ENCODE measurements around the gene CCDC33.
A peak's percentile ranks its signal among the peaks of the same experiment; 100 is the strongest.

Gene CCDC33

DNA sequence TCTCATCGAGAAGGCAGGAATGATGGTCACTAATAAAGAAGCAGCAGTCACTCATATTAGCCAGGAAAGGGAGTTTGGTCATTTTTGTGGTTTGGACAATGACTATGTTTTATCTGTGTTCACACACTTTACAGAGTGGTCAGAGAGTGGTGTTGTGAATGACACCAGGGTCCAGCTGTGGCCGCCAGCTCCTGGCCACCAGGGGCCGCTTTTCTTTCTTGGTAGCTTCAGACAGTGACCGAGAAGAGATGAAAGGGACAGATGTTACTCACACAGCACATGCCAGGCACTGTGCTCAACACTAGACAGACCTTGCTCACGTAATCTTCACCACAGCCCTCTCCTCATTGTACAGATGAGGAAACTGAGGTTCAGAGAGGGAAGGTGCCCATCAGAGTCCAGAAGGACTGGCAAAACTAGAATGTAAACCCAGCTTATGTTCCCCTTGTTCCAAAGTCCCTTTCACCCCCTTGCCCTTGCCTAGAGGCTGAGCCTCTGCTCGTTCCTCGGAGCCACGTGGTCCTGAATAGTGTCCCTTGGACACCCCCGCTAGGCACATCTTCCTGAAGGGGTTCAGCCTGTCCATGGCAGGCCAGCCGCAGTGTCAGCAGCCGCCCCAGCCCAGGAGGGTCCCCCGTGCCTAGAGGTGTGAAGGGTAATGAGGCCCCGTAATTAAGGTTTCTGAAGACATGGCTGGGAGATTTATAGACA, 75.8 kb downstream of the CCDC33 start:
- peak; percentile 84 for DNase-seq (ENCODE audit: low spot score)

DNA sequence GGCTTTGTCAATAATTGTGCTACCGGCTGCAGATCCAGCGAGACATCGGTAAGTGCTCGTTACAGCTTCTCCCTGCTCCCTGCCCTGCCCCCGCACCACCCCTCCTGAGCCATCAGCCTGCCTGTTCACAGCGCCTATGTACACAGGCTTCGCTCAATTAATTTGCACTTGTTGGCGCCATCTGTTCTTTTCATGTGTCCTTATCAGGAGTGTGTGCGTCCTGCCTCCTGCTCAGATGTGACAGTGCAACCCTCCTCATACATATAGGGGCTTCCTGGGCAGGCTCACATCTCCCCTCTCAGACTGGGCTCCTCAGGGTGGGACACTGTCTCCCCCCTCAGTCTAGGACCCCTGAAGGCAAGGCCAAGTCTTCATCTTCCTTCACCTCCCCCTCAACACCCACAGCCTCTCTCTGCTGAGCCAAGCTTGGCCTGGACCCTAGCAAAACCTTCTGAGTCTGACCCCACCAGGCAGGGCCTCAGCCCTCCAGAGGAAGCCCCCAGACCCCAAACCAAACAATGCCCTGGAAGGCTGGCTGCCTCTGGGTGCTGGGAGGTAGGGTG, 76.4 kb downstream of the CCDC33 start:
- DNase-seq (ENCODE audit: low spot score) = peak; percentile 89

DNA sequence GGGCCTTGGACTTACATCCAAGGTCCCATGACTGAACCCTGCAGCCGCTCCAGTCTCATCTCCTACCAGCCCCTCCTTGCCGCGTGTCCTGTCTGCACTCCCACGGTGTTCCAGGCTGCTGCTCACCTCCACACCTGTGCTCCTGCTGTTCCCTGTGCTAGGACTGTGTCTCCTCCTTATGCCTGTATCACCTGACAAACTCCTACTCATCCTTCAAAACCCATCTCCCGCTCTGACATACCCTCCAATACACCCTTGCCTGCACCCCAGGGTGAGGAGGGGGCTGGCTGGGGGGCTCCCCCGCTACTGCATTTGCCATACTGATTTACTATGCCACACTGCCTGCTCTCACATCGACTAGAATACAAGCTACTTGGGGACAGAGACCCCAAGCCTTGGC, 77.8 kb downstream of the CCDC33 start:
- DNase-seq (ENCODE audit: low spot score) = no peak

DNA sequence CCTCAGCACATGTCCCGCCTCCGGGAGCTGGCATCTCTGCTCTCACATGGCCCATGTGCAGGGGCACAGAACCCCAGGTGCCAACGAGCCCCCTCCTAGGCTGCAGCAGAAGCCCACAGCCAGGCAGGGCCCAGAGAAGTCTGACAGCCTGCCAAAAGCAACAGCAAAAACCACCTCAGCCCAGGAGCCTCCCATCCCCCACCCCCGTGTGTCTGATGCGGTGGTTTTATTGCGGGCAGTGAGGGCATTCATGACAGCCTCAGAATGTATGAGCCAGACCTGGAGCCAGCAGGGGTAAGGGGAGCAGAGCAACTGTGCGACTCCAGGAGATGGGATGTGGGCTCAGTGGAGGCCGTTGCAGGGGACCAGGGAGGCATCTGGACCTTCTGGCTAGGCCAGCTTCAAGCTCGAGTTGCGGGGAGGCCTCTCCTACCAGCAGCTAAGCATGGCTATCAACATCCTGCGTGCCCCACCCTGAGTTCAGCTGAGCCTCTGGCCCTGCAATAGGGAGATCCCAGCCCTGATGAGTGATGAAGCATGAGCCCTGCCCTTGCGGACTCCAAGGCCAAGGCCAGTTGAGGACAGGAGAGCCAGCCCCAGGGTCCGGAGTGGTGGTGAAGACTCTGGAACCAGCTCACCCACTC, 78.8 kb downstream of the CCDC33 start:
- DNase-seq (ENCODE audit: low spot score) = no peak

DNA sequence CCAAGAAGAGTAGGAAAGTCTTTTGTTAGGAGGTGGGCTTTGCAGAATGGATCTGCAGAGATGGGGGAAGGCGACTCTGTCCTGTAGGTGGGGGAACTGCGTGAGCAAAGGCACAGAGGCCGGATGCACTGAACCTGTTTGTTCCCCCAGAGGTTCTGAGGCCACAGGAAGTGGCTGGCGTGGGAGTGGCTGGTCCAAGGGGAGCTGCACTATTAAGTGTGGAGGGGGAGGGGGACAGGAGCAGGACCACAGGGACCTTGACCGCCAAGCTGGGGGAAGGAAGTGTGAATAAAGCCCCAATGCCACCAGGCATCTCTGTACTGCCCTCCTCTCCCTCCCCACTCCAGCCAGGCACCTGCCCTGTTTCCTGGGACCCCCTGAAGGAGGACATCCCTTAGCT, 79.5 kb downstream of the CCDC33 start:
- no peak for DNase-seq (ENCODE audit: low spot score)

DNA sequence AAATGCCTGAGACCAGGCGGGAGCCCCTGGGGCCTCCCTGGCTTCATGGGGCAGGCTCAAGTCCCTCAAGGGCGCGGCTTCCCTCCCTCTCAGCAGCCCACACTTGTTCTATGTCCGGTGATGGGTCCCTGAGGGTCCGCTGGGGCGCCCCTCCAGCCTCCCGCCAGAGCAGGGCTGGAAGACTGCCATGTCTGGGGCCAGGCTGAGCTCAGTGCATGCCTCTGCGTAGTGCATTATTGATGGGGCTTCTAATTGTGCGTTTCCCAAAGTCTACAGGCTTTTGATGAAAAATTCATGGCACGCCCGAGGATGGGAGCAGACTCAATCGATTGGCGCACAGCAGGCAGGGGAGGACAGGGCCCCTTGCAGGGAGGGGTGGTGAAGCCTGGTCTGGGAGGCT, 80.0 kb downstream of the CCDC33 start:
- no peak for DNase-seq (ENCODE audit: low spot score)

DNA sequence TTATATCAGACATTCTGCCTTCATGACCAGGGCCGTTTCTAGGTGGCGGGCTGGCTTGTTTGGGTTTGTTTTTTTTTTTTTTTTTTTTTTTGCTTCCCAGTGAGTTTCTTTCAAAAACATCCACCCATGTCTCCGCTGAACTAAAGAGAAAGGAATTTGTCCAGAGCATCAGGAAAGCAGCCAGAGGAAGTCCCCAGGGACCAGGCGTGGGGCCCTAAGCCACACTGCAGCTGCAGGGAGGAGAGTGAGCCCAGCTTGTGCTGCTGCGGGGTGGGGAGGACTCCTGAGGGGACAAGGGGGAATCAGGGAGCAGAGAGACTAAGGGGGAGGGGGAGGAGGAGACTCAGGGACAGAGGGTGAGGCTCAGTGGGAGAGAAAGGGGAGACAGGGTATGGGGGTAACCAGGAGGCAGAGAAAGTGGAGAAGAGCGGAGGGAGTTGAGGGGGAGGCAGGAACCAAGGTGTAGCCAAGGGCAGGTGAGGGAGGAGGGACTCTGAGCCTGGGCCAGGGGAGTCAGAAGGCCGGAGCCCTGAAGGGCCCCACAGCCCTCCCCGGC, 81.8 kb downstream of the CCDC33 start:
- peak; percentile 77 for DNase-seq (ENCODE audit: low spot score)

DNA sequence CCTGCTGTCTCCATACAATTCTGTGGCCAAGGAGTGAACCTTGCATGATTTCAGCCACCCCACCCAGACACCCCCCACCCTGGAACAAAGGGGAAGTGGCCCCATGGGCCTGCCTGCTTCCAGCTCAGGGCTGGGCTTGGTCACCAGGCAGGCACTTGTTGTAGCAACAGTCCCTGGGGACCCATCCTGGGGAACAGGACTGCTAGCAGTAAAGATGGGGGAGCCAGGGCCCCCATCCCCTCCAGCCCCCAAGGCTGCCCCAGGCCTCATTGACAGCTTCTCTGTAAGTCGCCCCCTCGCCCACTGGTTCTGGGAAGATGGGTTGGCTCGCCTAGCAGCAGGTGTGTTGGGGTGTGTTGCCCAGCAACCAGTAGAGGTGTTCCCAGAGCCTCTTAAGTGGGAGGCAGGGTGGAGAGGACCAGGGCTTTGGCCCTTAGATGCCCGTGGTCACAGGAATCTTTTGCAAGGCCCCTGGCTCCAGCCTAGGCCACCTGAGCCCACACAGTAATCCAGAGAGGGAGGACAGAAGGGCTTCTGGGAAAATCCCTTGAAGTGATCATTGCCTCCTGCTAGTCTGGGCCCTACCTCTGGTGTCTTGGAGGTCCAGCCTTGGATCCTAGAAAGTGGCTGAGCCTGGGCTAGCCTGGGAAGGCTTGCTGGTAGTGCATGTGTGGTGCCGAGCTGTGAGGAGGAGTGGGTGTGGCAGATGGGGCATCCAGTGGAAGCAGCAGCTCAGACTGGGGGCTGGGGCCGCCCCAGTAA, 82.4 kb downstream of the CCDC33 start:
- peak; percentile 40 for DNase-seq (ENCODE audit: low spot score)

DNA sequence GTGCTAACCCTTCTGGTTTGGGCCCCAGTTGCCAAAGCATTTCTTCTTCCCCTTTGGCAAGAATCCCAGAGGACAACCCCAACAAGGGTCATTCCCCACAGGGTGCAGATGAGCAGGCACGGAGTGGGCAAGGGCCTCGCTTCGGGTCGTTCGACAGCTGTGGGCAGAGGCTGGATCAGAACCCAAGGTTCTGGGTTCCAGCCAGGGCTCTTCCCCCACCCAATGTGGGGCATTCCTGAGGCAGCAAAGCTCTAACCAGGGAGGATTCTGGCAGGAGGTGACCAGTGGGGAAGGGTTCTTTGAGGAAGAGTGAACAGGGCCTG, 83.0 kb downstream of the CCDC33 start:
- no peak for DNase-seq (ENCODE audit: low spot score)

DNA sequence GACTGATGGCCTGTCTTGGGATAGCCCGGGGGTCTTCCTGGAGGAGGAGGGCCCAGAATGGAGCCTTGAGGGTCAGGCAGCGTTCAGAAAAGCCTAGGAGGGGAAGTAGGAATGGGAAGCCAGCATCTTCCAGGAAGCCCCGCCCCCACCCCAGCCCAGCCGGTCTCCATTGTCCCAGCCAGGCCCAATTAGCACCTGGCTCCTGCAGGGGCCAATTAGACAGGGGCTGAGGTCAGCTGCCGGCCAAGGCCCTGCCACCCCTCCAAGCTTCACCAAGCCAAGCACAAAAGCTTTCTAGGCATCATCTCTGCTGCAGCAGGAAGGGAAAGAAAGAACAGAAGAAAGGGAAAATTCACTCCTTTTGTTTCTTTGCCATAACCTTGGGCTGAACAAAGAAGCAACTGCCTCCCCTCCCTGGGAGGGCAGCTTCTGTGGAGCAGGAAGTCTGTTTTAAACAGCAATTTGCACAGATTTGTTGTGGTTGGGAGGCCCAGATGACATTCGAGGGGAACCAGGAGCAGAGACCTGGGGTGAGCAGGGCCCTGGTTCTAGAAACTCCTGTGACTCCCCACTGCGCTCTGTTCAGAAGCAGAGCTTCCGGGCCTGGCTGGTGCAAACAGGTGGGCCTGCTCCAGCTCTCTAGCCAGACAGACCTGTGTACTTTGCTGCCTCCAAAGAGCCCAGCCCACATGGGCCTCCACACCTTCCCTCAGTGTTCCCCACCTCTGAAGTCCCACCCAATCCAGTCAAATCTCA, 83.6 kb downstream of the CCDC33 start:
- DNase-seq (ENCODE audit: low spot score) = peak; percentile 61

DNA sequence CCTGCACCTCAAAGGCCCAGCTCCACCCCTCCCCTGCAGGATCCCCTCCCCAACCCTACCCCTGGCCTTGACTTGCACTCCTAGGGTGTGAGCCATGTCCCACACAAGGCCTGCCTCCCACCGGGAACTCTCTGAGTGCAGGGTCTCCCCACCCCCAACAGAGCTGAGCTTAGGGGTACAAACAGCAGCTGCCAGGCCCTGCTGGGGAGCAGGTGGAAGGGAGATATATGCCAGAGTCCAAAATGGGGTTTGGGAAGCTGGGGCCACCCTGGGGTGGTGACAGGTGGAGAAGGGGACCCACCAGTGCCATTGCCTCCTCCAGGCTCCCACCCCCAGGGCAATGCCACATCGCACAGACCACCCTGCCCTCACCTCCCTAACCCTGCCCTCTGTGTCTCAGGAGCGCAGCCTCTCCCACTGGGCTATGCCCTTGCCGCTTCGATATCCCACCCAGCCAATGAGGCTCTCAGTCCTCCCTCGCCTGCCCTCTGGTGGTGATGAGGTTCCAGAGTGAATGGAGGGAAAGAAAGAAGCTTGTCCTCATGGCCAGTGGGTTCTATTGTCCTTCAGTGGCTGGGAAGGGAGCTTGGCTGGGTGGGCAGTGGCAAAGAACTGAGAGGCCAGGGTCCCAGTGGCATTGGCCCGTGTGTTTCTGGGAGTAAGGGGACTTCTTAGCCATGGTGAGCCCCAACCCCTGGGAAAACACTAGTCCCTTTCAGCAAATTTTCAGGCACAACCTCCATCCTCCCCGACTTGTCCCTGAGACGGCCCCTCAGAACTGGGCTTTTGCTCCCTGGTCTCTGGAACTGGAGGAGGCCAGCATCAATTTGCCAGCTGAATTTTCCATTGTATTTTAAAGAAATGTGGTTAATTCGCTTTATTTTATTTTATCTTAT, 84.5 kb downstream of the CCDC33 start:
- peak; percentile 93 for DNase-seq (ENCODE audit: low spot score)

DNA sequence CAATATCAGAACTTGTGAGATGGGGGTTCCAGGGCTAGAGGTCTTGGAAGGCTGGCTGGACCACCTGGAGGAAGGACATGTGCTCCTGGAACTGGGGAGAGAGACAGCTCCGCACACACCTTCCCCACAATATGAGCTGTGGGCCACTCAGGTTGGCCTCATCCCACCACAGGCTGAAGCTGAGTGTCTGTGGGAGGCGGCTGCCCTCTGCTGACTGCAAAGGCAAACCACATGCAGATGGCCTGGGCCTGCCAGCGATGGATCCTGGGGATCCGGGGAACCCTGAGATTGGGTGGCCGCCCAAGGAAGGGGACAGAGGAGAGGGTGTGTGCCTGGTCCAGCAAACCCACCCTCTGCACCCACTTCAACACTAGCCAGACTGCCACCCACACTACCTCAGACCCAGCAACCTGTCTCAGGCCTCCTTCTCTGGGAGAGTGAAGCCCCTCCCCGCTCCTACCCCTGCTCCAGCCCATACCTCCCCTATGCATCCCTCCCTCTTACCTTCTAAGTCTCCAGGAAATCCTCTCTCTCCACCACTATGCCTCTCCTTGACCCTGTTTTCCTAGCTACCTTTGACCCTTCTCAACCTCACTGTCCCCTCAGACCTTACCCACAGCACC, 86.5 kb downstream of the CCDC33 start:
- peak; percentile 78 for DNase-seq (ENCODE audit: low spot score)

DNA sequence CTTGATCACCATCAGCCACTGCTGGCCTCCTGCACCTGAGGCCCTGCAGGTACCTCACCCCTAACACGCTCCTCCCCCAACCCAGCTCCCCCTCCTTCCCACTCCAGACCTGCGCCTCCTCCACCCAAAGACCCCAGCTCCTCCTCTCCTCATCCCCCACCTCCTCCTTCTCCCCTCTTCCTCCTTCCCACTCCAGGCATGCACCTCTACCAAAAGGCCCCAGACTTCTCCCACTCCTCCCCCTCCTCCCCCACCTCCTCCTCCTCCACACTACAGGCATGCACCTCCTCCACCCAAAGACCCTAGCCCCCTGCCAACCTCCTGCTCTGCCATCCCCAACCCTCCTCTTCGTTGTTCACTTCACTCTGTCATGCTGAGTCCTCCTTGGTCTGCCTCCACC, 88.6 kb downstream of the CCDC33 start:
- no peak for DNase-seq (ENCODE audit: low spot score)

DNA sequence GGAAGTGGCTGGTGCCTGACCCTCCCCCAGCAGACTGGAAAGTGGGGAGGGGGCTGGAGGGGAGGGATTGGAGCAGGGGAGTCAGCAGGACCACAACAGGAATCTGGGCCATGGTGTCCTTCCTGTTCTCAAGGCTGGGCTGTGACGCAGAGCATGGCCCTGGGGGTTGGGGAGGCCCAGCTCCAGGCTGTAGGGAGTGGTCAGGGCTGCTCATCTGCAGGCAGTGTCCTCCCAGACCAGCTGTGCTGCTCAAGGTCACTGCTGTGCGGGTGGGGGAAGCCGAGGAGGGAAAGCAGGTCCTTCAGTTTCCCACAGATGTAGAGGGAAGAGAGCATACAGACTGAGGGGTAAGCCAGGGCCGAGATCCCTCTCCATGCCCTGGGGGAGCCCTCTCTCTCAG, 90.6 kb downstream of the CCDC33 start:
- no peak for DNase-seq (ENCODE audit: low spot score)

DNA sequence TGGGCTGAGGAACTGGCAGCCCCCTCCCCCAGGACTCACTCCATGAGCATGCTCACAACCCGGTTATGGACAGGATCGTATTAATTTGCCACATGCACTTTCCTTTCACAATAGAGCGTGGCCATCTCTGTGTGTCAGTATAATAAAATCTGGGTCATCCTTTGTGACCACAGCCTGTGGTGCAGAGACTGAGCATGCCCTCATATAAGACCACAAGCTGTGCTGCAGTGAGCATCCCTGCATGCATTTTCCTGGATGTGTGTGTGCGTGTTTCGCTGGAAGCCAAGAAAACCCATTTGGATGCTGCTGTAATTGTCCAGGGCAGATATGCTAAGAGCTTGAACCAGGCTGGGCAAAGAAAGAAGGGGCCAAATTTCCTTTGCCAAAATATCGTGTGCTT, 91.6 kb downstream of the CCDC33 start:
- DNase-seq (ENCODE audit: low spot score) = no peak

DNA sequence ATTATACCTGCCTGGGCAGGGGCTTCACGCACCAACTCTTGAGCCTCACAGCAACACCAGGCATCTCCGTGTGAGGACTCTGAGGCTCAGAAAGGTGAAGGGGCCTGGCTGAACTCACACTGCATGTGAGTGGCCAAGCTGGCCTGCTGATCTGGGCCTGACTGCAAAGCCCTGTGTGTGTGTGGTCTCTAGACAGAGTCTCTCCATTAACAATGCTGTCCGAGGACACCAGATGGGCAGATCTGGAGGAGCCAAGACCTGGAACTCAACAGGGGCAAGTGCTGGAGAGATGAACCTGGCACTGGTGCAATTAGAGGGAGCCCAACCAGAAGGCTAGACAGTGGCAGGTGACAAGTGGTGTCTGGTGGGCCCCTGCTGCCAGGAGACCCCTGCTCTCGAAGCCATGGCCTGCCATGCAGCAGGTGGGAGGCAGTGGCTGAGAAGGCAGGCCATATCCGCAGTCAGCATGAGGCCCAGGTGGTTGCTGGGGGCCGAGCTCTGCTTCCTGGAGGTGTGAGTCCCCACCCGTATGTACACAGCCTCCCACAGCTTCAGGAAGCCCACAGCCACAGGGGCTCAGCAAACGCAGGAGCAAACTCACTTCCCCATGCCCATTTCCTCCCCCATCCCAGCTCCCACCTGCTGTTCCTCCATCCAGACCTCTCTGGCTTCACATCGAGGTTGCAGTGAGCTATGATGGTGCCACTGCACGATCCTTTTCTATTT, 92.4 kb downstream of the CCDC33 start:
- no peak for DNase-seq (ENCODE audit: low spot score)

DNA sequence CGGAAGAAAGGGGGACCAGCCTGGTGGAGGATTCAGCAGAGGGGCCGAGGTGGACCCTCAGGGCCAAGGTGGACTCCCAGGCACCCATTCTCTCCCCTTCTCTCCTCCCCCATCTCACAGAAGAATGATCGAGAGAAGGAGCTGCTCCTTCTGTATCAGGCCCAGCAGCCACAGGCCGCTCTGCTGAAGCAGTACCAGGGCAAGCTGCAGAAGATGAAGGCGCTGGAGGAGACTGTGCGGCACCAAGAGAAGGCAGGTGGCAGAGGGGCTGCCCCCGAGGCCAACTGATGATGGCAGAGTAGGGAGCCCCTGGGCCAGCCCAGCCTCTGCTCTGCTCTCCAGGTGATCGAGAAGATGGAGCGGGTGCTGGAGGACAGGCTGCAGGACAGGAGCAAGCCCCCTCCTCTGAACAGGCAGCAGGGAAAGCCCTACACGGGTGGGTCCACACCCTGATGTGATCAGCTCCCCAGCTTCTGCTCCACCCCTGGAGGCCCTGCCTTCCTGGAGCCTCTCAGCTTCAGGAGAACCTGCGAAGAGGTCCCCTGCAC, 94.8 kb downstream of the CCDC33 start:
- DNase-seq (ENCODE audit: low spot score) = no peak

DNA sequence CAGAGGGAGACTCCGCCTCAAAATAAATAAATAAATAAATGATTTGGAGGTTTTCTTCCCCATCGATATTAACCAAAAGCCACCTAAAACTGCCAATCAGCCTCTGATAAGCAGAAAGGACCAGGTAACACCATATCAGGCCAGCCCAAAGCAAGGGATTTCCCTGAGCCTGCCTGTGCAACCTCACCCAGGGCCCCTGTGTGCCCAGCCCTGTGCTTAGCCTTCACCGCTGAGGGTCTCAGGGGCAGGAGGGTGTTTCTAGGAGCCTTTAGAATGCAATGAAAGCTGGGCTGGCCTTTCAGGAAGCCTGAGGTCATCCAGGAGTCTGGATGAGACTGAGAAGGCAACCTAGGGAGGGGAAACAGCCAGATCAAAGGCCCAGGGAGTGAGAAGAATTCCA, 95.9 kb downstream of the CCDC33 start:
- no peak for DNase-seq (ENCODE audit: low spot score)

DNA sequence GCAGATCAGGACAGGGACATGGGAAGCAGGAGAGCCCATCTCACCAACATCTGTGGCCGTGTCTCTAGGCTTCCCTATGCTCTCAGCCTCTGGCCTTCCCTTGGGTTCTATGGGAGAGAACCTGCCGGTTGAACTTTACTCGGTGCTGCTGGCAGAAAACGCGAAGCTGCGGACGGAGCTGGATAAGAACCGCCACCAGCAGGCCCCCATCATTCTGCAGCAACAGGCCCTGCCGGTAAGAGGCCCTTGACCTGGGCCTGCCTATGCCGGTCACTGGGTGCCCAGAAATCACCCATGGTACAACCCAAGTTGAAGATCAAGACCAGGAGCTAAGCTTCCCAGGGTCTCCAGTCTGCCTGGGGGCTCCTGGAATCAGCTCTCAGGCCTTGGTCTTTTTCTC, 96.5 kb downstream of the CCDC33 start:
- DNase-seq (ENCODE audit: low spot score) = no peak

Measured in SK-N-DZ (cell line).